Stimulated activated effector memory CD8-positive, alpha-beta T cell treated with anti-CD3 and anti-CD28 coated beads, Interleukin-12 subunit alpha, Interleukin-12 subunit beta, amount 100 ng/mL, for 72 hours (primary cell): Measurements from ENCODE around the gene SLC39A9.
A peak's percentile ranks its signal among the peaks of the same experiment; 100 is the strongest.

Experiments used
- ATAC-seq: fragments of 150-1000 bp; cut with Tn5 transposase; 2 replicates; pipeline ENCODE4 v1.10.0; 2021
- DNase-seq, 2 donors: peaks; one replicate each; pipeline ENCODE4 v3.0.0; 2021 to 2022; ENCODE audit warnings: low spot score in 2 of 2
- H3K27ac Mint-ChIP-seq: one replicate; pipeline ENCODE4 v1.8.0; 2022; ENCODE audit warnings: mild to moderate bottlenecking, mixed read lengths
- H3K36me3 Mint-ChIP-seq: one replicate; pipeline ENCODE4 v1.8.0; 2022; ENCODE audit warnings: mild to moderate bottlenecking, mixed read lengths
- H3K4me1 Mint-ChIP-seq: one replicate; pipeline ENCODE4 v1.8.0; 2022; ENCODE audit warnings: mixed read lengths
- H3K4me3 Mint-ChIP-seq: one replicate; pipeline ENCODE4 v1.8.0; 2022; ENCODE audit warnings: mild to moderate bottlenecking, mixed read lengths
- H3K9me3 Mint-ChIP-seq: one replicate; pipeline ENCODE4 v1.8.0; 2022; ENCODE audit warnings: mixed read lengths

The SLC39A9 gene

GRCh38 chr14:69360438-69361108, 37.9 kb upstream of the SLC39A9 start:
- peaks cover 17% of the 10 kb centered on the region for H3K4me1 Mint-ChIP-seq
- no peak overlapping the region for H3K27ac Mint-ChIP-seq
- no peaks in the 10 kb centered on the region for H3K9me3 Mint-ChIP-seq
- DNase-seq: no peak
- no peak overlapping the region for H3K4me3 Mint-ChIP-seq
- no peaks in the 10 kb centered on the region for H3K36me3 Mint-ChIP-seq
- peak; percentile 31 for ATAC-seq

- no peaks in the 10 kb centered on the region for H3K36me3 Mint-ChIP-seq
- no peak overlapping the region for H3K27ac Mint-ChIP-seq
- DNase-seq (no peak), ATAC-seq (no peak)
- no peak overlapping the region for H3K4me3 Mint-ChIP-seq
- H3K4me1 Mint-ChIP-seq: peaks cover 12% of the 10 kb centered on the region
- H3K9me3 Mint-ChIP-seq: no peaks in the 10 kb centered on the region
Observed at GRCh38 chr14:69363055-69363454, 35.4 kb upstream of the SLC39A9 start.

- peaks cover 3% of the 10 kb centered on the region for H3K4me1 Mint-ChIP-seq
- no peaks in the 10 kb centered on the region for H3K9me3 Mint-ChIP-seq
- DNase-seq (no peak), ATAC-seq (no peak)
- H3K4me3 Mint-ChIP-seq: no peak overlapping the region
- H3K27ac Mint-ChIP-seq: no peak overlapping the region
- H3K36me3 Mint-ChIP-seq: no peaks in the 10 kb centered on the region
Observed at GRCh38 chr14:69363964-69364363, 34.5 kb upstream of the SLC39A9 start.

- H3K36me3 Mint-ChIP-seq: no peaks in the 10 kb centered on the region
- no peak overlapping the region for H3K4me3 Mint-ChIP-seq
- no peaks in the 10 kb centered on the region for H3K4me1 Mint-ChIP-seq
- DNase-seq (no peak), ATAC-seq (no peak)
- no peak overlapping the region for H3K27ac Mint-ChIP-seq
- H3K9me3 Mint-ChIP-seq: no peaks in the 10 kb centered on the region
Observed at GRCh38 chr14:69364378-69364777, 34.1 kb upstream of the SLC39A9 start.

- H3K36me3 Mint-ChIP-seq: no peaks in the 10 kb centered on the region
- no peak overlapping the region for H3K4me3 Mint-ChIP-seq
Observed at GRCh38 chr14:69366069-69366468, 32.4 kb upstream of the SLC39A9 start.

GRCh38 chr14:69366761-69367160, 31.7 kb upstream of the SLC39A9 start:
- Mint-ChIP-seq H3K4me1 (no peaks in the 10 kb centered on the region), H3K9me3 (no peaks in the 10 kb centered on the region), H3K4me3 (no peak overlapping the region), H3K36me3 (no peaks in the 10 kb centered on the region), H3K27ac (no peak overlapping the region)
- ATAC-seq: no peak
- DNase-seq: no peak

More at GRCh38 chr14:69366069-69366468, 32.4 kb upstream of the SLC39A9 start:
- Mint-ChIP-seq H3K9me3 (no peaks in the 10 kb centered on the region), H3K4me1 (no peaks in the 10 kb centered on the region), H3K27ac (no peak overlapping the region)
- DNase-seq: no peak
- no peak for ATAC-seq

- H3K27ac Mint-ChIP-seq: peak overlapping the region; percentile 6
- H3K4me1 Mint-ChIP-seq: peaks cover under 1% of the 10 kb centered on the region
- no peaks in the 10 kb centered on the region for H3K36me3 Mint-ChIP-seq
- DNase-seq: no peak
- no peak overlapping the region for H3K4me3 Mint-ChIP-seq
- H3K9me3 Mint-ChIP-seq: no peaks in the 10 kb centered on the region
- peak; percentile 24 for ATAC-seq
Observed at GRCh38 chr14:69368381-69368780, 30.1 kb upstream of the SLC39A9 start.

- H3K4me3 Mint-ChIP-seq: no peak overlapping the region
- H3K27ac Mint-ChIP-seq: no peak overlapping the region
- ATAC-seq (no peak), DNase-seq (no peak)
- H3K36me3 Mint-ChIP-seq: no peaks in the 10 kb centered on the region
- H3K9me3 Mint-ChIP-seq: no peaks in the 10 kb centered on the region
- peaks cover 12% of the 10 kb centered on the region for H3K4me1 Mint-ChIP-seq
Observed at GRCh38 chr14:69370061-69370460, 28.4 kb upstream of the SLC39A9 start.

- Mint-ChIP-seq H3K36me3 (peaks cover 20% of the 10 kb centered on the region), H3K4me1 (peaks cover 12% of the 10 kb centered on the region), H3K4me3 (no peak overlapping the region), H3K9me3 (no peaks in the 10 kb centered on the region), H3K27ac (no peak overlapping the region)
- ATAC-seq (no peak), DNase-seq (no peak)
Observed at GRCh38 chr14:69372146-69372545, 26.3 kb upstream of the SLC39A9 start.

- no peaks in the 10 kb centered on the region for H3K9me3 Mint-ChIP-seq
- H3K36me3 Mint-ChIP-seq: peaks cover 30% of the 10 kb centered on the region
- peaks cover 12% of the 10 kb centered on the region for H3K4me1 Mint-ChIP-seq
- H3K27ac Mint-ChIP-seq: peak overlapping the region; percentile 50
- no peak for DNase-seq
- H3K4me3 Mint-ChIP-seq: no peak overlapping the region
- ATAC-seq: peak; percentile 44
Observed at GRCh38 chr14:69373104-69373503, 25.4 kb upstream of the SLC39A9 start.

- peaks cover 40% of the 10 kb centered on the region for H3K36me3 Mint-ChIP-seq
- H3K4me1 Mint-ChIP-seq: peaks cover 12% of the 10 kb centered on the region
- no peak for ATAC-seq
Observed at GRCh38 chr14:69374235-69374634, 24.3 kb upstream of the SLC39A9 start.

GRCh38 chr14:69375182-69375581, 23.3 kb upstream of the SLC39A9 start:
- peaks cover 50% of the 10 kb centered on the region for H3K36me3 Mint-ChIP-seq
- ATAC-seq (no peak), DNase-seq (no peak)
- no peak overlapping the region for H3K4me3 Mint-ChIP-seq
- H3K9me3 Mint-ChIP-seq: no peaks in the 10 kb centered on the region
- no peak overlapping the region for H3K27ac Mint-ChIP-seq
- H3K4me1 Mint-ChIP-seq: peaks cover 12% of the 10 kb centered on the region

More at GRCh38 chr14:69374235-69374634, 24.3 kb upstream of the SLC39A9 start:
- no peaks in the 10 kb centered on the region for H3K9me3 Mint-ChIP-seq
- H3K27ac Mint-ChIP-seq: no peak overlapping the region
- no peak overlapping the region for H3K4me3 Mint-ChIP-seq
- no peak for DNase-seq

- Mint-ChIP-seq H3K4me1 (peaks cover 12% of the 10 kb centered on the region), H3K4me3 (no peak overlapping the region), H3K27ac (no peak overlapping the region), H3K9me3 (no peaks in the 10 kb centered on the region), H3K36me3 (peaks cover 55% of the 10 kb centered on the region)
- no peak for ATAC-seq
- DNase-seq: no peak
Observed at GRCh38 chr14:69375722-69376121, 22.8 kb upstream of the SLC39A9 start.

- H3K27ac Mint-ChIP-seq: no peak overlapping the region
- no peaks in the 10 kb centered on the region for H3K9me3 Mint-ChIP-seq
- no peak overlapping the region for H3K4me3 Mint-ChIP-seq
- ATAC-seq (no peak), DNase-seq (no peak)
- peaks cover 12% of the 10 kb centered on the region for H3K4me1 Mint-ChIP-seq
- peaks cover 62% of the 10 kb centered on the region for H3K36me3 Mint-ChIP-seq
Observed at GRCh38 chr14:69376439-69376838, 22.1 kb upstream of the SLC39A9 start.

GRCh38 chr14:69378274-69378673, 20.2 kb upstream of the SLC39A9 start:
- H3K4me1 Mint-ChIP-seq: peaks cover 12% of the 10 kb centered on the region
- ATAC-seq (no peak), DNase-seq (no peak)
- H3K9me3 Mint-ChIP-seq: no peaks in the 10 kb centered on the region
- H3K36me3 Mint-ChIP-seq: peaks cover 81% of the 10 kb centered on the region
- H3K27ac Mint-ChIP-seq: no peak overlapping the region
- no peak overlapping the region for H3K4me3 Mint-ChIP-seq

GRCh38 chr14:69387311-69387710, 11.2 kb upstream of the SLC39A9 start:
- Mint-ChIP-seq H3K27ac (no peak overlapping the region), H3K9me3 (no peaks in the 10 kb centered on the region), H3K4me1 (peaks cover 40% of the 10 kb centered on the region), H3K36me3 (peaks cover 100% of the 10 kb centered on the region), H3K4me3 (no peak overlapping the region)
- ATAC-seq: no peak
- DNase-seq: no peak
